ENCODE results near the gene PDE8B. TPM values are rescaled to one million over a fixed set of nuclear protein-coding genes. Genes with fewer than 3 reads are reported as not detected.

The PDE8B gene
- total RNA-seq, 1 experiment from 2014 or later, result 0.17 TPM

DNA sequence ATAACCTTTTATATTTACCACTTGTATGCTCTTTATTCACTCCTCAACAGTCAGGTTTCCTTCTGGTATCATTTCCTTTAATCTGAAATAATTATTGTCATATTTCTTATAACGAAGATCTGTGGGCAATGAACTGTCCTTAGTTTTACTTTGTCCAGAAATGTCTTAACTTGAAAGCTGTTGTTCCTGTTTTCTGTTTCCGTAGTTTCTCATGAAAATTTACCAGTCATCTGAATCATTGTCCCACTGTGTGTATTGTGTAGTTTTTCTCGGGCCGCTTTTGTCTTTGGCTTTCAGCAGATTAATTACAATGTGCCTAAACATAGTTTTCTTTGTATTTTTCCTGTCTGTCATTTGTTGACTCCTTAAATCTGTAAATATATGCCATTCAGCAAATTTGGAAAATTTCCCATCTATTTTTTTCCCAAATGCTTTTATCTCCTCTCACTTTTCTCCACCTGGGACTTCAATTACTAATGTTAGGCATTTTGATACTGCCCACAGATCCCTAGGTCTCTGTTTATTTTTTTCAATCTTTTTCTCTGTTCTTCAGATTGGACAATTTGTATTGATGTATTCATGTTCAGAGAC is 74.9 kb downstream of the PDE8B start:
- ChIA-PET POLR2A (no interaction called here), CTCF (no interaction called here), RAD21 (ENCODE audit: low non-redundant PET in 1 of 2, low total read pairs in 2 of 2, uncharacterized antibody in 2 of 2, unreplicated experiment in 2 of 2) (no interaction called here)
- DNase-seq (ENCODE audit: low read depth, low spot score), result no peak
- Histone ChIP-seq H3K36me3 (ENCODE audit: control insufficient read depth in 1 of 2, insufficient read depth in 2 of 2, low read length in 2 of 2) (no peaks in the 10 kb centered on the region), H3K79me2 (ENCODE audit: insufficient read depth, low read length) (no peaks in the 10 kb centered on the region), H3K9ac (ENCODE audit: low read length) (no peak overlapping the region), H3K4me1 (ENCODE audit: control insufficient read depth in 1 of 2, insufficient read depth in 2 of 2, low read length in 2 of 2) (no peaks in the 10 kb centered on the region), H3K9me2 (ENCODE audit: insufficient read depth) (no peaks in the 10 kb centered on the region), H3K27ac (ENCODE audit: low read depth, low read length) (no peak overlapping the region), H3K4me3 (replicated peaks in 1 of 2; ENCODE audit: low read depth in 1 of 2, low read length in 2 of 2) (no peak overlapping the region), H3K4me2 (ENCODE audit: low read length) (no peak overlapping the region), H4K20me1 (ENCODE audit: insufficient read depth) (no peaks in the 10 kb centered on the region; the same call in 1 of the 2 replicates), H3K27me3 (ENCODE audit: insufficient read depth, low read length) (no peaks in the 10 kb centered on the region), H2AFZ (ENCODE audit: low read depth, low read length, poor library complexity, severe bottlenecking) (no peak overlapping the region), H3K9me3 (ENCODE audit: control insufficient read depth in 1 of 2, insufficient read depth in 1 of 2, low read depth in 1 of 2, low read length in 2 of 2) (no peaks in the 10 kb centered on the region)
- no TSS peak for BruUV-seq (replicated peaks)
- ATAC-seq, result no peak
- TF ChIP-seq YY1 (IDR thresholded peaks at IDR 0.05; ENCODE audit: extremely low read depth, insufficient replicate concordance, low read depth, low read length) (no peak), ZFX (IDR thresholded peaks at IDR 0.05) (no peak), SP1 (IDR thresholded peaks at IDR 0.05; ENCODE audit: low read depth) (no peak), FOSL1 (IDR thresholded peaks at IDR 0.05; ENCODE audit: low read depth) (no peak), SRF (IDR thresholded peaks at IDR 0.05; ENCODE audit: low read depth) (no peak), EZH2 (IDR thresholded peaks at IDR 0.05) (no peak), CEBPB (IDR thresholded peaks at IDR 0.05; ENCODE audit: low read depth) (no peak), ZNF274 (IDR thresholded peaks at IDR 0.05; ENCODE audit: low read depth, low read length) (no peak), SIN3A (IDR thresholded peaks at IDR 0.05; ENCODE audit: low read depth) (no peak), JUND (IDR thresholded peaks at IDR 0.05) (no peak), CBX3 (IDR thresholded peaks at IDR 0.05; ENCODE audit: low read depth) (no peak), EGR1 (IDR thresholded peaks at IDR 0.05; ENCODE audit: low read depth) (no peak)
- TF ChIP-seq, protein P1, sequence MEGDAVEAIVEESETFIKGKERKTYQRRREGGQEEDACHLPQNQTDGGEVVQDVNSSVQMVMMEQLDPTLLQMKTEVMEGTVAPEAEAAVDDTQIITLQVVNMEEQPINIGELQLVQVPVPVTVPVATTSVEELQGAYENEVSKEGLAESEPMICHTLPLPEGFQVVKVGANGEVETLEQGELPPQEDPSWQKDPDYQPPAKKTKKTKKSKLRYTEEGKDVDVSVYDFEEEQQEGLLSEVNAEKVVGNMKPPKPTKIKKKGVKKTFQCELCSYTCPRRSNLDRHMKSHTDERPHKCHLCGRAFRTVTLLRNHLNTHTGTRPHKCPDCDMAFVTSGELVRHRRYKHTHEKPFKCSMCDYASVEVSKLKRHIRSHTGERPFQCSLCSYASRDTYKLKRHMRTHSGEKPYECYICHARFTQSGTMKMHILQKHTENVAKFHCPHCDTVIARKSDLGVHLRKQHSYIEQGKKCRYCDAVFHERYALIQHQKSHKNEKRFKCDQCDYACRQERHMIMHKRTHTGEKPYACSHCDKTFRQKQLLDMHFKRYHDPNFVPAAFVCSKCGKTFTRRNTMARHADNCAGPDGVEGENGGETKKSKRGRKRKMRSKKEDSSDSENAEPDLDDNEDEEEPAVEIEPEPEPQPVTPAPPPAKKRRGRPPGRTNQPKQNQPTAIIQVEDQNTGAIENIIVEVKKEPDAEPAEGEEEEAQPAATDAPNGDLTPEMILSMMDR (IDR thresholded peaks at IDR 0.05 in 2 of 3, conservative IDR thresholded peaks at IDR 0.05 in 1 of 3; ENCODE audit: borderline replicate concordance in 1 of 3, insufficient read depth in 1 of 3, low read depth in 2 of 3, low read length in 2 of 3), result no peak
- TF ChIP-seq, protein P2, sequence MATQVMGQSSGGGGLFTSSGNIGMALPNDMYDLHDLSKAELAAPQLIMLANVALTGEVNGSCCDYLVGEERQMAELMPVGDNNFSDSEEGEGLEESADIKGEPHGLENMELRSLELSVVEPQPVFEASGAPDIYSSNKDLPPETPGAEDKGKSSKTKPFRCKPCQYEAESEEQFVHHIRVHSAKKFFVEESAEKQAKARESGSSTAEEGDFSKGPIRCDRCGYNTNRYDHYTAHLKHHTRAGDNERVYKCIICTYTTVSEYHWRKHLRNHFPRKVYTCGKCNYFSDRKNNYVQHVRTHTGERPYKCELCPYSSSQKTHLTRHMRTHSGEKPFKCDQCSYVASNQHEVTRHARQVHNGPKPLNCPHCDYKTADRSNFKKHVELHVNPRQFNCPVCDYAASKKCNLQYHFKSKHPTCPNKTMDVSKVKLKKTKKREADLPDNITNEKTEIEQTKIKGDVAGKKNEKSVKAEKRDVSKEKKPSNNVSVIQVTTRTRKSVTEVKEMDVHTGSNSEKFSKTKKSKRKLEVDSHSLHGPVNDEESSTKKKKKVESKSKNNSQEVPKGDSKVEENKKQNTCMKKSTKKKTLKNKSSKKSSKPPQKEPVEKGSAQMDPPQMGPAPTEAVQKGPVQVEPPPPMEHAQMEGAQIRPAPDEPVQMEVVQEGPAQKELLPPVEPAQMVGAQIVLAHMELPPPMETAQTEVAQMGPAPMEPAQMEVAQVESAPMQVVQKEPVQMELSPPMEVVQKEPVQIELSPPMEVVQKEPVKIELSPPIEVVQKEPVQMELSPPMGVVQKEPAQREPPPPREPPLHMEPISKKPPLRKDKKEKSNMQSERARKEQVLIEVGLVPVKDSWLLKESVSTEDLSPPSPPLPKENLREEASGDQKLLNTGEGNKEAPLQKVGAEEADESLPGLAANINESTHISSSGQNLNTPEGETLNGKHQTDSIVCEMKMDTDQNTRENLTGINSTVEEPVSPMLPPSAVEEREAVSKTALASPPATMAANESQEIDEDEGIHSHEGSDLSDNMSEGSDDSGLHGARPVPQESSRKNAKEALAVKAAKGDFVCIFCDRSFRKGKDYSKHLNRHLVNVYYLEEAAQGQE (IDR thresholded peaks at IDR 0.05; ENCODE audit: low read depth), result no peak
- intact Hi-C loops (cut with micrococcal nuclease), result no loop called here

All from HCT116 (cell line).